GF-D8 (cell line): Measurements from ENCODE around the gene ZFX.

Experiments used
- DNase-seq: peaks from one replicate; lab custom pipeline; 2025; lab: John Stamatoyannopoulos, UW

ZFX gene

GRCh38 chrX:24201216-24201615, 51.7 kb downstream of the ZFX start:
- DNase-seq = no peak

DNA sequence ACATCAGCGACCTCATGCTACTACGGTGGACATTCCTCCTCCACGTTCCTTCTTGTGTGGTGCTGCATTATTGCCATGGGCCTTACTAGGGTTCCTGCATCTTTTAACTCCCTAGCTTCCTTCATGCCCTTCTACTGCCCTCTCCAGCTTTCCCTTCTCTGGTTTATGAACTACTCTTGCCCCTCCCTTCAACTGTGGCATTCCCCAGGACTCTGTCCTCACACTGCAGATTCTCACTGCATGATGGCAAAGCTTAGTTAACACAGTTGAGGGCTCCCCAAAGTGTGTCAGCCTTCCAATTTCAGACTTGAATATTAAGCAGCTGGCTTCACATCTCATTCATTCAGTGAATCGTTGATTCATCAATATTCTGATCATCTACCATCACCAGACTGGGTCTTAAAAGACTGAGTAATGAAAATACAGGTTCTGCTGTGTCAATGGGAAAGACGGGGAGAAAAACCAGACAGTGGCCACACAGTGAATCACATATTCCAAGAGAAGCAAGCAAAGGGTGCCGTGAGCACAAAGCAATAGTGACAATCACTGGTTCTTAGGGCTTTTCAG, 53.0 kb downstream of the ZFX start:
- no peak for DNase-seq

DNA sequence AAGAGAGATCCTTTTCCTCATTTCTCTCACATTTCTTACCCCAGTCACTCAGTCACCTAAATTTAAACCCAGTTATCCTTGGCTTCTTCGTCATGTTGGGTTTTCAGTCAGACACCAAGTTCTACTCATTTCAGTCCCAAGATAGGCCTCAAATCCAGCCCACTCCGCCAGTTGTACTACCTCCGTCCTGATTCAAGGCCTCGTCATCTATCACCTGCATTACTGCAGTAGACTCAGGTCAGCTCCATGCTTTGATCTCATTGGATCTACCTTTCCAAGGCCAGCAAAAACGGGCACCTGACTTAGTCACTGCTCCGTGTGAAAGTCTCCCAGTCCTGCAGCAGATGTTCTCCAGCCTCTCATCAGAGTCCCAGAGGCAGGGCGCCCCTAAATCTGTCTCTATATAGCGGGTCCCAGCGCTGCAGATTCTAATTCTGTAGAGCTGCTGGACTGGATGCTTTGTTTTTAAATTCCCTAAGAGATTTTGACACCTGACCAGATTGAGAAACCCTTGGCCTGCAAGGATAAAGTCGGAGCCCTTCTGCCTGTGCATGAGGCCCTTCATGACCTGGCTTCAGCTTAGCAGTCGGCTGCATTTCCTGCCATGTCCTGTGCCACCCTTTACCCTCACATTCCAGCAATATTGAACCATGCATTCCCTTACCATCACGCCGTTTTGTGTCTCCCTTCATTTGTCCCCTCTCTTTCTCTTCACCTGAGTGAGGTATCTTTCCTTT, 53.7 kb downstream of the ZFX start:
- DNase-seq = no peak

DNA sequence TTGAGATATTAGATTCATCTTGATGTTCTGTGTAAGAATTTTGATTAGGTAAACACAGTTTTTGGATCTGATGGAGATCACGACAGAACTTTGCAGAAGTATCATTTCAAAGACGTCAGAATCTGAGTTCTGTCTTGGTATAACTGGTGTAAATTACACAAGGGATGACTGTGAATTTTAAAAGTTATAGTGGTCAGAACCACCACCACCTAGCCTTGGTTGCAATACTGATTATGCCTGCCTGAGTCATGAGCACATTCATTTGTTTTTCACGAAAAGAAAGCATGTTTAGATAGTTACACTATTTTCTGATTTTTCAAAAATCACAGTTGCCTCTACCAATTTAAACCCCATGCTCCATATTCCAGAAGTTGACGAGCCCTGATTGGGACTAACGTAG, 54.8 kb downstream of the ZFX start:
- no peak for DNase-seq

GRCh38 chrX:24204958-24205357, 55.4 kb downstream of the ZFX start:
- no peak for DNase-seq

- DNase-seq = no peak
Observed at GRCh38 chrX:24207826-24208225, 58.3 kb downstream of the ZFX start.

- DNase-seq = no peak
Observed at GRCh38 chrX:24208496-24209240, 59.1 kb downstream of the ZFX start.

DNA sequence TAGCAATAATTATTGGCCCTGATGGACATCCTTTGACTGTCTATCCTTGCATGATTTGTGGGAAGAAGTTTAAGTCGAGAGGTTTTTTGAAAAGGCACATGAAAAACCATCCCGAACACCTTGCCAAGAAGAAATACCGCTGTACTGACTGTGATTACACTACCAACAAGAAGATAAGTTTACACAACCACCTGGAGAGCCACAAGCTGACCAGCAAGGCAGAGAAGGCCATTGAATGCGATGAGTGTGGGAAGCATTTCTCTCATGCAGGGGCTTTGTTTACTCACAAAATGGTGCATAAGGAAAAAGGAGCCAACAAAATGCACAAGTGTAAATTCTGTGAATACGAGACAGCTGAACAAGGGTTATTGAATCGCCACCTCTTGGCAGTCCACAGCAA, 60.7 kb downstream of the ZFX start:
- no peak for DNase-seq

- no peak for DNase-seq
Observed at GRCh38 chrX:24214568-24214967, 65.0 kb downstream of the ZFX start.

- DNase-seq = no peak
Observed at GRCh38 chrX:24215272-24215671, 65.7 kb downstream of the ZFX start.

GRCh38 chrX:24216037-24216436, 66.5 kb downstream of the ZFX start:
- DNase-seq = no peak

DNA sequence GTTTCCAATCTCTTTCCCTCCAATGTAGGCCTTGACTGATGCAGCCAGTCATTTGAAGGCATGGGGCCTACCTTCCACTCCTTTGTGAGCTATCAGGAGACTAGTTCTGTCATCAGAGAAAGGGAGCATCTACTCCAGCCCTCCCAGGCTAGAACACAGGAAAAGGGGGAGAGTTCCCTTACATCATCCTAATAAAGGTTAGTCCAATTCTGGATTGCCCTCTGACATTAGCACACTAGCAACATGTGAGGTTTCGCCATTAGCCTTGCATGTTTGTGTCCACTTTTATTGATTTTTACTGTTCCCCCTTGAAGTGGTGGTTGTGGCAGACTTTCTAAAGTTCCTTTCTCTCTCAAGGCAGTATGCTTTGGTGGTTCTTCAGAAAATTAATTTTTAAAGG, 67.3 kb downstream of the ZFX start:
- DNase-seq = no peak

GRCh38 chrX:24219320-24219719, 69.8 kb downstream of the ZFX start:
- no peak for DNase-seq

DNA sequence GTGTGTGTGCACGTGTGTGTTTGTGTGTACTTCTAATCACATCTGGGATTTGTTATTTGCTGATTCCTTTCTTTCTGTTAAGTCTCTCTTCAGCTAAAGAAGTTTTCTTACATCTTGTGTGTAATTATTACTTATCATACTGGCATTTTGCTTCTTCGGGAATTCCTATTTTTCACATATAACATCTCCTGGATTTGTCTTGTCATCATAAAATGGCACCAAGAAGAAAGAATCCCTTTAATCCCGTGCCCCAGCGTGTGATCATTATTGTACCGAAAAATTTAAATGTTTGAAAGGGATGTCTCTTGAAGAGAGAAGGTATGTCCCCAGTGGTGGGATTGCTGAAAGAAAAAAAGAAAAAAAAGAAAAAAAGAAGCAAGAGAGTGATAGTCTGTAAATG, 72.3 kb downstream of the ZFX start:
- no peak for DNase-seq

DNA sequence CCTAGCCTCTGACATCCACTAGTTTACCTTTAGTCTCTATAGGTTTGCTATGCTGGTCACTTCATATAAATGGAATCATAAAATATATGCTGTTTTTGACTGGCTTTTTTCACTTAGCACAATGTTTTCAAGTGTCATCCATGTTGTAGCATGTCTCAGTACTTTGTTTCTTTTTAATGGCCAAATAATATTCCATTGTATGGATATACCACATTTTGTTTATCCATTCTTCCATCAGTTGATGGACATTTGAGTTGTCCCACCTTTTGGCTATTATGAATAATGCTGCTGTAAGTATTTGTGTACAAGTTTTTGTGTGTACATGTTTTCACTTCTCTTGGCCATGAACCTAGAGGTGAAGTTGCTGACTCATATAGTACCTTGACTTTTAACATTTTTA, 75.7 kb downstream of the ZFX start:
- no peak for DNase-seq

GRCh38 chrX:24226176-24226575, 76.6 kb downstream of the ZFX start:
- no peak for DNase-seq

DNA sequence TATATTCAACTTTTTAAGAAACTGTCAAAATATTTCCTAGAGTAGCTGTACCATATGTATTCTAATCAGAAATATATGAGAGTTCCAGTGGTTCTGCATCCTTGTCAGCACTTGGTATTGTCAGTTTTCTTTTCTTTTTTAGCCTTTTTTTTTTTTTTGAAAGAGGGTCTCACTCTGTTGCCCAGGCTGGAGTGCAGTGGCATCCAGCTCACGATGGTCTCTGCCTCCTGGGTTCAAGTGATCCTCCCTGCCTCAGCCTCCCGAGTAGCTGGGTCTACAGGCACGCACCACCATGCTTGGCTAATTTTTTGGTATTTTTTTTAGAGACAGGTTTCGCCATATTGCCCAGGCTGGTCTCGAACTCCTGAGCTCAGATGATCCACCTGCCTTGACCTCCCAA, 79.1 kb downstream of the ZFX start:
- DNase-seq = no peak

GRCh38 chrX:24229400-24229879, 79.9 kb downstream of the ZFX start:
- no peak for DNase-seq

GRCh38 chrX:24229976-24230375, 80.4 kb downstream of the ZFX start:
- DNase-seq = no peak

- DNase-seq = no peak
Observed at GRCh38 chrX:24231131-24231540, 81.6 kb downstream of the ZFX start.

DNA sequence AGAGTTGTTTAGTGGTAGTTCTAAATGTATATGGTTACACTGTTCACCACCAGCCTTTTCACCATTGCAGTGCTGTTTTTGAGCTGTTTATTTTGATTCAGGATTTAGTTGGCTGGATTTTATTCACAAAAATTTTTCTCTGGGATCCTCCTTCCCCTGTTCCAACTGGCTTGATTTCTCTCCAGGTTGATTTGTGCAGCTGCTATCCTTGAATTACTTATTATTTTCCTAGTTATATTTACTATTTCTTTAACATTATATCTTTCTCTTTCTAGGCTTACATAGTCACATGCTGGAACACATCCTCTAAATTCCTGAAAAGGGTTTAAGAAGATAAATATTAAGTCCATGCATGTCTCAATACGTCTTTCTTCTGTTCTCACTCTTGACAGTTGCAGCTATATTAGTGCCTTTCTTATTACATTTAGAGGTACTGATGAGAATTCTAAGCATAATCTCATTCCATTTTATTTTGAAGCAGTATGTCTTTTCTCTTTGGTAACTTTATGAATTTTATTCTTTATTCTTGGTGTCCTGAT, 82.2 kb downstream of the ZFX start:
- no peak for DNase-seq

- no peak for DNase-seq
Observed at GRCh38 chrX:24232796-24233195, 83.3 kb downstream of the ZFX start.
